ENCODE results near the gene ZNF32.

ZNF32 gene

GRCh38 chr10:43648398-43649184, at the start of gene ZNF32:
Gene ZNF32 (minus strand): TSS chr10:43648881. CDS start chr10:43646133, 2,748 bp downstream.
- DNase-seq, result peak; percentile 11 to 82

- no peak for DNase-seq
These were observed 49.5 kb upstream of the ZNF32 start for GRCh38 chr10:43698156-43698555.

GRCh38 chr10:43696909-43697483, 48.3 kb upstream of the ZNF32 start:
- DNase-seq, result no peak

GRCh38 chr10:43695730-43696129, 47.0 kb upstream of the ZNF32 start:
- DNase-seq, result no peak

- DNase-seq, result no peak
These were observed 46.6 kb upstream of the ZNF32 start for GRCh38 chr10:43695321-43695720.

GRCh38 chr10:43694526-43694925, 45.8 kb upstream of the ZNF32 start:
- no peak for DNase-seq

- no peak for DNase-seq
These were observed 44.9 kb upstream of the ZNF32 start for GRCh38 chr10:43693602-43694001.

- DNase-seq, result no peak
These were observed 43.6 kb upstream of the ZNF32 start for GRCh38 chr10:43692051-43692825.

- peak in 1 of 2 experiments; percentile 24 for DNase-seq
These were observed 42.8 kb upstream of the ZNF32 start for GRCh38 chr10:43691485-43691884.

GRCh38 chr10:43689955-43690771, 41.5 kb upstream of the ZNF32 start:
- peak in 1 of 2 experiments; percentile 51 for DNase-seq

GRCh38 chr10:43689618-43689954, 40.9 kb upstream of the ZNF32 start:
- no peak for DNase-seq

GRCh38 chr10:43689007-43689491, 40.4 kb upstream of the ZNF32 start:
- DNase-seq, result no peak

GRCh38 chr10:43688348-43688892, 39.7 kb upstream of the ZNF32 start:
- no peak for DNase-seq

- DNase-seq, result no peak
These were observed 38.7 kb upstream of the ZNF32 start for GRCh38 chr10:43687373-43687772.

- DNase-seq, result no peak
These were observed 37.7 kb upstream of the ZNF32 start for GRCh38 chr10:43686414-43686813.

GRCh38 chr10:43685744-43686143, 37.1 kb upstream of the ZNF32 start:
- no peak for DNase-seq

- no peak for DNase-seq
These were observed 35.5 kb upstream of the ZNF32 start for GRCh38 chr10:43684292-43684559.

GRCh38 chr10:43683451-43684291, 35.0 kb upstream of the ZNF32 start:
- no peak for DNase-seq

- DNase-seq, result no peak
These were observed 34.3 kb upstream of the ZNF32 start for GRCh38 chr10:43682956-43683355.

GRCh38 chr10:43681721-43682120, 33.0 kb upstream of the ZNF32 start:
- no peak for DNase-seq

GRCh38 chr10:43681220-43681619, 32.5 kb upstream of the ZNF32 start:
- peak; percentile 8 to 43 for DNase-seq

- DNase-seq, result no peak
These were observed 31.4 kb upstream of the ZNF32 start for GRCh38 chr10:43680035-43680434.
